K562 (cell line): Measurements from ENCODE around the gene SPRED2. TPM values are rescaled to one million over a fixed set of nuclear protein-coding genes. Genes with fewer than 3 reads are reported as not detected.

Experiments used
- ATAC-seq: fragments of 200-7000 bp; cut with Tn5 transposase; 3 replicates; pipeline ENCODE4 v1.9.1; 2020; ENCODE audit warnings: moderate library complexity
- BruUV-seq: library from RNA; stranded (reverse); fragments of 400-500 nt; replicated peaks from 2 replicates; lab custom pipeline; 2021; lab: Mats Ljungman, UMichigan
- CTCF ChIA-PET: fragments of 300-600 bp; formaldehyde crosslinking; extraction: SDS; loops from one replicate; lab custom pipeline; 2021; ENCODE audit warnings: low intra/inter-chr PET ratio; lab: Yijun Ruan, JAX
- POLR2A ChIA-PET: fragments of 300-600, 350-650 bp; sonication (Branson Sonifier 250); formaldehyde crosslinking; extraction: SDS; loops from one replicate; lab custom pipeline; 2021; ENCODE audit warnings: antibody characterized with exemption, inconsistent platforms; lab: Yijun Ruan, JAX
- DNase-seq, 4 experiments: peaks; one replicate each; pipeline versions ENCODE4 v3.0.0 to v3.0.0-alpha.2; 2011 to 2018; ENCODE audit warnings: low spot score in 3 of 4, mixed read lengths in 3 of 4; ENCODE audit errors: extremely low read depth in 1 of 4
- FAIRE-seq: peaks from 2 replicates; lab custom pipeline; 2011; peaks lifted over from hg19 to GRCh38; lab: Jason Lieb, UNC
- H2AFZ ChIP-seq: 2 replicates; pipeline ENCODE4 v1.6.0; 2011; ENCODE audit warnings: low read depth, low read length, control low read depth, inconsistent platforms
- H3K27ac ChIP-seq: fragments of 200-600 bp; 3 replicates; pipeline ENCODE4 v1.8.0; 2011; ENCODE audit warnings: low read depth, mild to moderate bottlenecking, control low read depth, inconsistent platforms, low read length, moderate library complexity, mixed read lengths; ENCODE audit errors: extremely low read depth
- H3K27me3 ChIP-seq, 2 experiments: fragments of 300-600 bp in 1 of 2; 2 replicates in 1 of 2; 3 replicates in 1 of 2; pipeline versions ENCODE4 v1.6.0 to v1.8.0; 2011; ENCODE audit warnings: inconsistent platforms in 2 of 2, low read length in 2 of 2, mild to moderate bottlenecking in 1 of 2, mixed read lengths in 1 of 2, moderate library complexity in 1 of 2; ENCODE audit not compliant: control insufficient read depth in 2 of 2, insufficient read depth in 2 of 2
- H3K36me3 ChIP-seq: fragments of 300-600 bp; 3 replicates; pipeline ENCODE4 v1.8.0; 2011; ENCODE audit warnings: mild to moderate bottlenecking, low read length, inconsistent platforms; ENCODE audit not compliant: control insufficient read depth, insufficient read depth
- H3K4me1 ChIP-seq, 2 experiments: fragments of 200-600 bp in 1 of 2; replicated peaks in 1 of 2; 2 replicates in 1 of 2; 3 replicates in 1 of 2; pipeline versions ENCODE4 v1.5.1 to v1.8.0; 2011; ENCODE audit warnings: inconsistent platforms in 2 of 2, low read length in 2 of 2, mild to moderate bottlenecking in 1 of 2, mixed read lengths in 1 of 2, moderate library complexity in 1 of 2; ENCODE audit not compliant: control insufficient read depth in 2 of 2, insufficient read depth in 2 of 2
- H3K4me2 ChIP-seq: 2 replicates; pipeline ENCODE4 v1.6.1; 2011; ENCODE audit warnings: low read length, control low read depth, inconsistent platforms, mixed read lengths; ENCODE audit not compliant: insufficient read depth
- H3K4me3 ChIP-seq: fragments of 200-600 bp; sonication (generic), shearing (Covaris generic); 2 replicates; pipeline ENCODE4 v1.5.1; 2016; ENCODE audit warnings: control low read depth, inconsistent platforms
- H3K79me2 ChIP-seq: fragments of 200-600 bp; 3 replicates; pipeline ENCODE4 v1.8.0; 2011; ENCODE audit warnings: low read length, inconsistent platforms; ENCODE audit not compliant: control insufficient read depth, insufficient read depth
- H3K9ac ChIP-seq, 2 experiments: 2 replicates each; pipeline versions ENCODE4 v1.6.0 to v1.6.1; 2011; ENCODE audit warnings: low read depth in 2 of 2, low read length in 2 of 2, control low read depth in 1 of 2, inconsistent platforms in 1 of 2, mild to moderate bottlenecking in 1 of 2, mixed read lengths in 1 of 2; ENCODE audit not compliant: insufficient read depth in 1 of 2
- H3K9me1 ChIP-seq: one replicate; pipeline ENCODE4 v1.6.0; 2011; ENCODE audit warnings: inconsistent platforms, mild to moderate bottlenecking, low read length, moderate library complexity; ENCODE audit not compliant: control insufficient read depth, insufficient read depth
- H3K9me3 ChIP-seq: replicated peaks from 2 replicates; pipeline ENCODE4 v1.5.1; 2011; ENCODE audit warnings: low read depth, low read length, inconsistent platforms; ENCODE audit not compliant: control insufficient read depth, insufficient read depth
- H4K20me1 ChIP-seq: replicated peaks from 2 replicates; pipeline ENCODE4 v1.6.1; 2011; ENCODE audit warnings: low read length, inconsistent platforms, mixed read lengths; ENCODE audit not compliant: control insufficient read depth, insufficient read depth
- CGGBP1 ChIP-seq: fragments of 250-450 bp; sonication (Bioruptor Pico); IDR thresholded peaks from 2 replicates; pipeline ENCODE4 v1.9.0; 2021; ENCODE audit warnings: mild to moderate bottlenecking
- HEY1 ChIP-seq: fragments of 250-450 bp; sonication (Bioruptor Pico); IDR thresholded peaks from 2 replicates; pipeline ENCODE4 v1.5.0; 2020; ENCODE audit warnings: mild to moderate bottlenecking, moderate library complexity, borderline replicate concordance
- MBD2 ChIP-seq: sonication (generic); IDR thresholded peaks from 2 replicates; pipeline ENCODE4 v1.6.1; 2016; ENCODE audit warnings: low read depth, borderline replicate concordance
- RBM14 ChIP-seq: fragments of 200-400 bp; formaldehyde crosslinking; IDR thresholded peaks from 2 replicates; pipeline ENCODE4 v1.6.1; 2018; ENCODE audit warnings: low read depth, mild to moderate bottlenecking, low read length, moderate library complexity, borderline replicate concordance; ENCODE audit not compliant: insufficient read depth
- RBM39 ChIP-seq: fragments of 200-400 bp; formaldehyde crosslinking; optimal IDR thresholded peaks from 2 replicates; pipeline ENCODE3; 2018; ENCODE audit warnings: low read depth, low read length
- SP1 ChIP-seq: sonication (generic); formaldehyde crosslinking; IDR thresholded peaks from 2 replicates; pipeline ENCODE4 v1.8.1; 2022; ENCODE audit warnings: mild to moderate bottlenecking, missing genetic modification reagents
- TBL1XR1 ChIP-seq, 2 experiments: IDR thresholded peaks; 2 replicates each; pipeline ENCODE4 v1.6.1; 2012; ENCODE audit warnings: improper control_type of control experiment in 2 of 2, low read length in 2 of 2, mild to moderate bottlenecking in 1 of 2
- TFAP4 ChIP-seq: sonication (generic); formaldehyde crosslinking; IDR thresholded peaks from 2 replicates; pipeline ENCODE4 v1.8.0; 2022; ENCODE audit warnings: missing genetic modification reagents, mild to moderate bottlenecking, moderate library complexity, borderline replicate concordance
- YBX1 ChIP-seq: fragments of 450-650 bp; IDR thresholded peaks from 2 replicates; pipeline ENCODE4 v1.7.1; 2016; ENCODE audit warnings: mild to moderate bottlenecking
- ZKSCAN3 ChIP-seq: fragments of 250-450 bp; sonication (Bioruptor Pico); IDR thresholded peaks from 2 replicates; pipeline ENCODE4 v1.4.0; 2020
- ZNF324 ChIP-seq: fragments of 250-450 bp; sonication (Bioruptor Pico); IDR thresholded peaks from 2 replicates; pipeline ENCODE4 v1.4.0; 2020; ENCODE audit warnings: mild to moderate bottlenecking
- ZSCAN29 ChIP-seq: fragments of 450-650 bp; IDR thresholded peaks from 2 replicates; pipeline ENCODE4 v1.6.1; 2017
- WGBS: fragments of 100-300 bp; shearing (Covaris generic); methylation state at CpG from one replicate; pipeline ENCODE4 v1.1.6; 2016; ENCODE audit warnings: low coverage, mixed read lengths; ENCODE audit not compliant: insufficient coverage; ENCODE audit errors: missing lambda C conversion rate; 5-methylcytosine and 5-hydroxymethylcytosine counted together
- in situ Hi-C: fragments of 300-500 bp; cut with MboI; formaldehyde crosslinking; loops from 4 replicates; pipeline ENCODE4 v1.15.0; 2018; ENCODE audit warnings: inconsistent platforms, mixed read lengths
- intact Hi-C: fragments of 100-400 bp; cut with micrococcal nuclease; formaldehyde crosslinking; loops from 2 replicates; pipeline ENCODE4 v1.14.2; 2022
- polyA plus RNA-seq, 8 experiments: library from polyadenylated mRNA; depleted of rRNA in 4 of 8; stranded (reverse) in 5 of 8; unstranded in 3 of 8; fragments of >200 nt; fragmentation: Nextera tagmentation in 2 of 8; fragmentation: Illumina TruSeq in 1 of 8; extraction: Ambion mirVana in 2 of 8; extraction: Trizol in 1 of 8; gene quantifications; 2 replicates each; pipeline versions ENCODE4 v1.2.1 to v1.2.3, GENCODE V29; 2011 to 2014; ENCODE audit warnings: inconsistent platforms in 1 of 8, missing spikeins in 1 of 8
- total RNA-seq, 7 experiments: library from RNA; depleted of rRNA in 6 of 7; stranded (reverse); fragments of >200 nt in 6 of 7; fragmentation: Illumina TruSeq in 2 of 7; extraction: Trizol in 2 of 7; gene quantifications; 2 replicates each; pipeline versions ENCODE4 v1.2.1 to v1.2.3, GENCODE V29; 2011 to 2021; ENCODE audit warnings: low replicate concordance in 1 of 7

Gene SPRED2
- total and polyA plus RNA-seq, 9 of the 15 experiments (the other 6 are each of a cell fraction or from before 2014, with no cell fraction given), result 4.6 to 50.8 (median 14.1) TPM

DNA sequence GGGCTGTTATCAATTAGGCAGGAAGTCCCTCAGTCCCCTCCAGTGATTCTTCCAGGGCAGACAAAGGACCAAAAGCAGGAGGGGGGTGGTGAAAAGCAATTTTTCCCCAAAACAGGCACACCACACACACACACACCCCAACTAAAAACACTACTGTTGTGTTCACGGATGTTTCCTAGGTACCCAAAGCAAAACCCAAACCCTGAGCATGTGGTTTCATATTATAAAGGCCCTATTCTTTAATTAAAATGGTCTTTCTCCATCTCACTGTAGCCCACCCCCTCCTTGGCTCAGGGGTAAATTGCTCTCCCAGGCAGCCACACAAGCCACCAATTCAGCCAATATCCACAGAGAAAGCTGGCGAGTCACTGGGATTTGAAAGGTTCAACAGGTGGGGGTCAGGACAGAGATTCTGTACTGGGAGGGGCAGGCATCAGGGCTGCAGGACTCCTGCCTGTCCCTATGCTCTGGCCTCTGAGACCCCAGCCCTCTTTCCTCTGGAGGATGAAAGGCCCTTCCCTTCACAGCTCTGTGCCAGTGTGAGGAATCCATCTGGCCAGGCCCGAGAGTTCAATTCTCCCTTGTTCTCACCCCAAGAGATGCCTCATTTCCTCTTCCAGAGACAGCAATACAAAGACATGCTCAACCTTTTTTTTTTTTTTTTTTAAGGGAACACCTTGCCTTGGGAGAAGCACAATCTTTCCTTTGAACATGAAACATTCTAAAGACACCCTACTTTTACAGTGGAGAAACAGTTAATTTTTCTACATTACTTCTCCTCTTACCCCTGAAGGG is 43.6 kb downstream of the SPRED2 start:
- peaks cover 93% of the 10 kb centered on the region for H3K79me2 ChIP-seq
- FAIRE-seq, result no peak
- TF ChIP-seq HEY1 (CRISPR knock-in tag) (no peak), SP1 (no peak), RBM14 (no peak), ZSCAN29 (no peak), ZKSCAN3 (no peak), TBL1XR1 (IDR thresholded peaks at IDR 0.05; ENCODE audit: low read length in 2 of 2) (no peak), YBX1 (no peak), TFAP4 (no peak), RBM39 (no peak), MBD2 (no peak), ZNF324 (CRISPR knock-in tag) (no peak), CGGBP1 (CRISPR knock-in tag) (no peak)
- TF ChIP-seq, all 486 proteins: peak for 0
- H3K9me1 ChIP-seq, result no peaks in the 10 kb centered on the region
- H3K27ac ChIP-seq, result no peak overlapping the region
- in situ Hi-C loops (no loop called here), intact Hi-C loops (no loop called here)
- no peaks in the 10 kb centered on the region for H3K27me3 ChIP-seq
- ChIA-PET CTCF (no interaction called here), POLR2A (interaction anchor here (1.1 to 1.6 kb wide), 2 partner anchors 19 to 22 kb away, joined by 3 to 4 read pairs; no protein-coding TSS in a partner anchor)
- H2AFZ ChIP-seq, result no peak overlapping the region
- H4K20me1 ChIP-seq, result peaks cover 39% of the 10 kb centered on the region
- WGBS, result 79% methylated on average over 3 of the region's 3 CpGs
- H3K9me3 ChIP-seq, result no peaks in the 10 kb centered on the region
- DNase-seq (no peak), ATAC-seq (no peak)
- H3K4me1 ChIP-seq, result peaks cover 23 to 41% of the 10 kb centered on the region in 2 experiments
- no peak overlapping the region for H3K4me3 ChIP-seq
- peak overlapping the region in 1 of 2 experiments; percentile 19; a peak in 1 of 4 replicates for H3K9ac ChIP-seq
- BruUV-seq, result no TSS peak
- H3K4me2 ChIP-seq, result no peak overlapping the region
- peaks cover 3% of the 10 kb centered on the region; the same call in 1 of the 3 replicates for H3K36me3 ChIP-seq
